Muscle layer of duodenum (tissue), 2 donors: ENCODE results near the gene AVPR1A.

Experiments used
- H3K27ac ChIP-seq: one replicate; pipeline ENCODE4 v1.7.0; 2013; ENCODE audit warnings: mild to moderate bottlenecking, low read length
- H3K27me3 ChIP-seq: one replicate; pipeline ENCODE4 v1.7.0; 2013; ENCODE audit warnings: low read depth, mild to moderate bottlenecking, control low read depth, low read length
- H3K36me3 ChIP-seq, 2 donors: one replicate each; pipeline ENCODE4 v1.7.0; 2013; ENCODE audit warnings: low read length in 2 of 2, control low read depth in 1 of 2, mild to moderate bottlenecking in 1 of 2; ENCODE audit not compliant: insufficient read depth in 2 of 2, control insufficient read depth in 1 of 2
- H3K4me1 ChIP-seq, 2 donors: one replicate each; pipeline ENCODE4 v1.7.0; 2013; ENCODE audit warnings: low read length in 2 of 2, mild to moderate bottlenecking in 2 of 2, control low read depth in 1 of 2, moderate library complexity in 1 of 2; ENCODE audit not compliant: insufficient read depth in 2 of 2, control insufficient read depth in 1 of 2
- H3K4me3 ChIP-seq, 2 donors: one replicate each; pipeline ENCODE4 v1.7.0; 2013; ENCODE audit warnings: low read length in 2 of 2, low read depth in 1 of 2, mild to moderate bottlenecking in 1 of 2
- H3K9me3 ChIP-seq, 2 donors: one replicate each; pipeline ENCODE4 v1.7.0; 2013; ENCODE audit warnings: low read length in 2 of 2, control low read depth in 1 of 2, mild to moderate bottlenecking in 1 of 2; ENCODE audit not compliant: control insufficient read depth in 1 of 2
- donor health status: healthy.

Gene AVPR1A

GRCh38 chr12:63093711-63094110 lies 57.3 kb downstream of the AVPR1A start:
- Histone ChIP-seq H3K4me3 (no peak overlapping the region), H3K27me3 (no peaks in the 10 kb centered on the region), H3K9me3 (no peaks in the 10 kb centered on the region), H3K27ac (no peak overlapping the region), H3K36me3 (no peaks in the 10 kb centered on the region), H3K4me1 (no peaks in the 10 kb centered on the region)

- Histone ChIP-seq H3K4me3 (no peak overlapping the region), H3K27ac (no peak overlapping the region), H3K4me1 (no peaks in the 10 kb centered on the region), H3K9me3 (no peaks in the 10 kb centered on the region), H3K27me3 (no peaks in the 10 kb centered on the region), H3K36me3 (no peaks in the 10 kb centered on the region)
These were observed 57.9 kb downstream of the AVPR1A start for GRCh38 chr12:63093084-63093483.
